Activated T-cell treated with anti-CD3 and anti-CD28 coated beads for 1 hour (primary cell): ENCODE measurements around the gene GBP7.

Experiments used
- DNase-seq: peaks from one replicate; pipeline ENCODE4 v3.0.0-alpha.2; 2020; ENCODE audit warnings: low read depth

GBP7 gene

GRCh38 chr1:89114662-89115061, 61.1 kb downstream of the GBP7 start:
- no peak for DNase-seq

DNA sequence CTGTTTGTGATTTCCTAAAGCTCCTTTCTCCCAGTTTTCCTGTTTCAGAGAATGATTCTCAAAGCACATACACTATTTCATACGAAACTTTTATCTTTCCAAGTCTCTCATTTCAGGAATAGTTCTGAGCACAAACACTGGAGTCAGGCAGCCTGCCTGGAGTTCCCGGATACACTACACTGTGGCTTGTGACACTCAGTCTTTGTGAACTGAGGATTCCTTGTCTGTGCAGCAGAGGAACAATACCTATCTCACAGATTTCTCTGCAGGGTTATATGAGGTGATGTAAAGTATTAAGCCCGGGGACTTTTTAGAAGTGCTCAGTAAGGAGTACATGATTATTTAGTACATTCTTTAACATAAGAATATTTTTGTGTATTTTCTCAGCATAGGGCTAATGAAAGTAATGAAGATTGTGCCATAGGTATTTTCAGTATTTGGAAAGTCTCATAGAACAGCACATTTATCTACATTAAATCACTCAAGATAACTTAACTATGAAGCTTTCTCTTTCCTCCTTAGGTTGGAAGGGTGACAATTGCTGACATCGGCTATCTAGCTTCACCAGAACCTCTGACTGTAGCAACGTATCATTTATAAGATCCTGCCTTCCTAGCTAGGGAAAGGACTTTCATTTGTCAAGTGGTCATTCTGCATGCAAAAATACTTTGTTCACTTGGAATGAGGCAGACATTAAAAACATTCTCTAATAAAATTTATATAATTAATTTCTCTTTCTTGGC, 62.8 kb downstream of the GBP7 start:
- no peak for DNase-seq

DNA sequence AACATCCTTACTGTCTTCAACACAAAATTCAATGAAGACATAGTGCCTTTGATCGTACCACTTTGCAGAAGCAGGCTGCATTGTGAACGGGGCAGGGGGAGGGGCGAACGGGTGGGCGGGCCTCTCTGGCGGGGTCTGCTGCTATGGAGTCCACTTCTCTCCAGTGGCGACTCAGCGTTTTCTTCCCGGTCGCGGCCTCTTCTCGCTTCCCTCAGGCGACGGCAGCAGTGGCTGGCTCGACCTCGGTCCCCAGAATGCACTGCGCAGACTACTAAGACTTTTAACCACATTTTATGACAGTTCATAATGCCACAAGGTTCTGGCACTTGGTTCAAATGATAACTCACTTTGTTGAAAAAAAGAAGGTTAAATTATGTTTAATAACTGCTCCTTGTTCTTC, 71.1 kb downstream of the GBP7 start:
- DNase-seq: no peak

DNA sequence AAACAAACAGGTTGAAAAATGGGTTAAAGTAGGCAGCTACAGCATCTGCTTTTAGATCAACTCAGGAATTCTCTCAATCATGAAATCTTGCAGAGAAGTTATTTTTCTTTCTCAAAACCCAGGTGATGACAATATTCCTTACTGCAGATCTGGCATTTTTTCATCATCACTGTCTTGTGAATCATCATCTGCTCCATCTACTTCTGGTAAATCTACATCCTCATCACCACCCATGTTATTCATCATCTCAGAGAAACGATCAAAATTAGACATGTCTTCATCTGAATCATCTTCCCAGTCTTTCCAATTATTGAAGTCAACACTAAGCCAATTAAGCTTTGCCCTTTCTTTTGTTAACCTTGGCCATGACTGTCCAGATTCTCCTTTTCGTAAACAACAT, 71.7 kb downstream of the GBP7 start:
- no peak for DNase-seq

DNA sequence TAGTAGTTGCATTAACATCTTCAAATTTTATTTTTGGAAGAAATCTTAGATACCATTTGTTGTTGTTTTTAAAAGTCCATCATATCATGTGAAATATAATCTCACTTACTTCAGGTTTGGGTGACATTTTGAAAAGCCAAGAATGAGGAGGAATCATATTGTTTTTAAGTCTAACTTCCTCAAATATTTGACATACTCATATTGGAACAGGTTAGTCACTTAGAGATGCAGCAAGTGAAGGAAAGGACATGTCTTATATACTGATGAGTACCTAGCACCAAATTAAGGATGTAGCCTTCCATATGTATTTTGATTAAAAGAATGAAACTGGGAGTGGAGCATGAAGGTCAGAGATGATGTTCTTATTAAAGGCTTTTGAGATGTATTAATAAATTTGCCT, 73.8 kb downstream of the GBP7 start:
- DNase-seq: no peak

DNA sequence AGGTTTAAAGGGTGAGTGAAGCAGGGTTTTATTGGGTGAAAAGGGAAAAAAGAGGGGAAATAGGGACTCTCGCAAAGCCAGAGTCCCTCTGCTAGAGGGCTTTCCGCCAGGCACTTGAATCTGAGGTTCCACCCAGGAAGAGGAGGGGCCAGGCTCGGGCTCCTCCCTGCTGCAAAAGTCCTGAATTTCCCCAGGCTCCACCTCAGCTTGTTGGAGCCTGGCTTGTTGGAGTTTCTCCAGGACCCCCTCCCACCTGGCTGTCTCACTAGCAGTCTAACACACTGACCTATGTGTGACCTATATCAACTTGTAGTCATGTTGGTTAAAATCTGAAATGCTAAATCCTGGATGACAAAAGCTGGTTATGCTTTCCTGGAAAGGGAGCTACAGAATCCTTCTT, 75.4 kb downstream of the GBP7 start:
- no peak for DNase-seq

DNA sequence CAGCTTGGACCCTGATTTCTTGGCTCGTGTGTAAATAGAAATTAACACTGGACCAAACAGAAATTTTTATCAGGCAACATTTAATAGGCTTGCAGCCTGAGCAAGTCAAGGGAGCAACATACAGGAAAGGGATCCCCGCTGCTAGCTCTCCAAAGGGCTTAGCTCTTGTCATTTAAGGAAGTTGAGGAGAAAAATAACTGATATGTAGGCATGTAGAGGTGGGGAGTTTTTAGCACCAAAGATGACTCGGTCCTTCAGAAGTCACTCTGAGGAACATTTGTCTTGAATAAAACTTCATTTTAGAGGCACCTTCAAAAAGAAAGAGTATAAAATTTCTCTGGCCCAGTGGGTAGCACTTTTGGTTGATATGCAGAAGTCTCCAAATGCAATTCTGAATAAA, 76.9 kb downstream of the GBP7 start:
- DNase-seq: no peak

DNA sequence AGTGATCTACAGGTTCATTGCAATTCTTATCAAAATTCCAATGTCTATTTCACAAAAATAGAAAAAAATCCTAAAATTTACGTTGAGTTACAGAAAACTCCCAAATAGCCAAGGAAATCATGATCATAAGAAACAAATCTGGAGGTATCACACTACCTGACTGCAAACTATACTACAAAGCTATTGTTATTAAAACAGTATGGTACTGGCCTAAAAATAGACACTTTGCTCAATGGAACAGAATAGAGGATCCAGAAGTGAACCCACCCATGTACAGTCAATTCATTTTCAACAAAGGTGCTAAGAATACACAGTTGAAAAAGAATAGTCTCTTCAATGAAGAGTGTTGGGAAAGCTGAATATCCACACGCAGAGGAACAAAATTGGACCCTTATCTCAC, 80.1 kb downstream of the GBP7 start:
- DNase-seq: no peak

DNA sequence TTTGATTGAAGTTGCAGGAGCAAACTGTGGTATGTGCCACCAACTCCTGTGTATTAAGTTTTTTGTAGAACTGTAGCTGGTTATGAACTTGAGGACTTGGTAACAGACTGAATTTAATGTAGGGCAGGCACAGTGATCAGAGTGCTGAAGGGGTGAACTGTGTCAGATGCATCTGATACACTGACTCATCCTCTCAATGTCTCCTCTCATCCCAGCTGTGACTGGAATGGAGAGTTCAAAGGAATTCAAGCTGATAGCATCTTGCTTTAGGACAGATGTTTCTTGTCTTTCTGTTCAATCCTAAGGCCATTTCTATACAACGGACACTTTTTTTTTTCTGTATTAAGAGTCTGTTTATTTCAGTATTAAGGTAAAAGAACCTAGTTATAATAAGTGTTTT, 85.8 kb downstream of the GBP7 start:
- DNase-seq: no peak

- no peak for DNase-seq
These were observed 87.2 kb downstream of the GBP7 start for GRCh38 chr1:89088572-89088971.

DNA sequence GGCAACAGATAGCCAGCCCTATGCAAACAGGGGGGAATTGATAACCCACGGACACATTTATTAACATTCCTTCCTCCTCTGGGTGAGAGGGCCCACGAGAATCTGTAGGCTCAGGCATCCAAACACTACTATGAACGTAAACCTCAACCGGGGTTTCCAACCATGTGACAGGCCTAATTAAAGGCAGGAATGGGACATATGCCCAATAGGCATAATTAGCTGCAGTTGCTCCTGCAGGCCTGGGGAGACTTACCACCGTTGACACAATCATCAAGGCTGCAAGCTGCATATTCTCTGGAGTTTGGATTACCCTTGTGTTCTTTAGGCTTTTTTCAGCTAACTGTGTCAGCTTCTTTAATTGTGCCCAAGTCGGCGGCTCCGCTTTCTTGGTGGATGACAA, 88.6 kb downstream of the GBP7 start:
- DNase-seq: no peak

DNA sequence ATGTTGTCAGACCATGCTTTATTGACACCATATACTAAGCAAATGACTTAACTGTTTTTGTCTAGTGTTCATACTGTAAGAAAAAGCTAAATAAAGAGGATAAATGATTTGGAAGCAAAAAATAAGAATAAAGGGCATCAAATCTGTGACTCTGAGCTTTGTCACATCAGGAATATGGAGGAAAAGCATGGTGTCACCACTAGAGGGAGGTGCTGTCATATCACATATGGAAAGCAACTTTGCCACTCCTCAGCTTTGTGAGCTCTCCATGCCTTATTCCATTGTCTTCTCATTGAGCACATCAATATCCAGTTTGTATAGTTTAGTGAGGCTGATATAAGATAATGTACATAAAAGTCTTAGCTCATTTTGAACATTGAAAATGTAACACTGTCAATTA, 90.0 kb downstream of the GBP7 start:
- no peak for DNase-seq
